Activated CD8-positive, alpha-beta T cell treated with anti-CD3 and anti-CD28 coated beads for 36 hours (primary cell): ENCODE measurements around the gene CERS4. TPM values are rescaled to one million over a fixed set of nuclear protein-coding genes. Genes with fewer than 3 reads are reported as not detected.
"Not testable (repeated sequence)": the region's sequence is repeated elsewhere in the genome, so short reads cannot be mapped to it uniquely, and the experiment has no call there.

Experiments used
- ATAC-seq: fragments of 200-7000 bp; cut with Tn5 transposase; one replicate; pipeline ENCODE4 v1.10.0; 2021; ENCODE audit warnings: mild to moderate bottlenecking, moderate library complexity
- CTCF ChIA-PET: fragments of 350-600 bp; sonication (Branson Sonifier 250); formaldehyde crosslinking; loops from one replicate; lab custom pipeline; 2021; ENCODE audit warnings: antibody characterized with exemption; lab: Charles Lee
- POLR2A ChIA-PET: fragments of 350-600 bp; sonication (Branson Sonifier 250); formaldehyde crosslinking; loops from one replicate; lab custom pipeline; 2021; ENCODE audit warnings: antibody characterized with exemption; lab: Charles Lee
- DNase-seq: peaks from one replicate; pipeline ENCODE4 v3.0.0-alpha.2; 2020
- H3K27ac Mint-ChIP-seq: one replicate; pipeline ENCODE4 v1.8.0; 2021; ENCODE audit warnings: mild to moderate bottlenecking, mixed read lengths
- H3K27me3 Mint-ChIP-seq: one replicate; pipeline ENCODE4 v1.8.0; 2021; ENCODE audit warnings: mixed read lengths
- H3K36me3 Mint-ChIP-seq: one replicate; pipeline ENCODE4 v1.8.0; 2021; ENCODE audit warnings: low read depth, mixed read lengths
- H3K4me1 Mint-ChIP-seq: one replicate; pipeline ENCODE4 v1.8.0; 2021; ENCODE audit warnings: low read depth, mixed read lengths
- H3K4me3 Mint-ChIP-seq: one replicate; pipeline ENCODE4 v1.8.0; 2021; ENCODE audit warnings: mild to moderate bottlenecking, moderate library complexity, mixed read lengths
- H3K9me3 Mint-ChIP-seq: one replicate; pipeline ENCODE4 v1.8.0; 2021; ENCODE audit warnings: mixed read lengths
- CTCF ChIP-seq: fragments of 200-600 bp; IDR thresholded peaks from one replicate; pipeline ENCODE4 v1.8.0; 2022; ENCODE audit warnings: antibody characterized with exemption, mild to moderate bottlenecking
- intact Hi-C: fragments of 100-400 bp; cut with micrococcal nuclease; formaldehyde crosslinking; loops from one replicate; pipeline ENCODE4 v1.10.0; 2022
- total RNA-seq, 2 experiments: library from RNA; stranded (reverse); gene quantifications; one replicate each; pipeline ENCODE4 v1.2.3, GENCODE V29; 2021

Gene CERS4
- total RNA-seq, 2 experiments from 2014 or later = 15.5 to 19.7 TPM

GRCh38 chr19:8243146-8243545, 34.0 kb downstream of the CERS4 start:
- peaks cover 16% of the 10 kb centered on the region for H3K9me3 Mint-ChIP-seq
- ChIA-PET CTCF (interaction anchor here (0.7 to 2.1 kb wide), 3 partner anchors 9 to 299 kb away, joined by 4 to 6 read pairs (median 5); no protein-coding TSS in a partner anchor), POLR2A (interaction anchor here (0.7 to 1.2 kb wide), 2 partner anchors 9 to 26 kb away, joined by 3 to 4 read pairs; no protein-coding TSS in a partner anchor)
- intact Hi-C loops = loop anchor here (10.0 kb wide), 1 partner anchor 298 kb away; the partner anchor contains the start of gene TIMM44
- H3K27ac Mint-ChIP-seq = no peak overlapping the region
- no peak overlapping the region for H3K4me3 Mint-ChIP-seq
- DNase-seq (no peak), ATAC-seq (no peak)
- peaks cover 30% of the 10 kb centered on the region for H3K36me3 Mint-ChIP-seq
- H3K4me1 Mint-ChIP-seq = peaks cover 19% of the 10 kb centered on the region
- TF ChIP-seq CTCF = no peak
- H3K27me3 Mint-ChIP-seq = no peaks in the 10 kb centered on the region

- H3K27ac Mint-ChIP-seq = no peak overlapping the region
- ChIA-PET CTCF (no interaction called here), POLR2A (no interaction called here)
- peaks cover 16% of the 10 kb centered on the region for H3K9me3 Mint-ChIP-seq
- no peak for DNase-seq
- no peak for TF ChIP-seq CTCF
- H3K4me3 Mint-ChIP-seq = no peak overlapping the region
- intact Hi-C loops = loop anchor here (10.0 kb wide), 1 partner anchor 300 kb away; the partner anchor contains the start of gene TIMM44
- H3K4me1 Mint-ChIP-seq = peaks cover 19% of the 10 kb centered on the region
- H3K27me3 Mint-ChIP-seq = no peaks in the 10 kb centered on the region
- ATAC-seq = no peak
- H3K36me3 Mint-ChIP-seq = peaks cover 32% of the 10 kb centered on the region
Measured at GRCh38 chr19:8244442-8244841, 35.3 kb downstream of the CERS4 start.

GRCh38 chr19:8245869-8246835, 37.0 kb downstream of the CERS4 start:
- Mint-ChIP-seq H3K9me3 (peaks cover 10% of the 10 kb centered on the region), H3K4me1 (peaks cover 6% of the 10 kb centered on the region), H3K36me3 (peaks cover 22% of the 10 kb centered on the region), H3K27me3 (no peaks in the 10 kb centered on the region), H3K27ac (no peak overlapping the region), H3K4me3 (no peak overlapping the region)
- TF ChIP-seq CTCF = no peak
- ChIA-PET CTCF (interaction anchor here (1.2 kb wide), 1 partner anchor 87 kb away, joined by 3 read pairs; no protein-coding TSS in a partner anchor), POLR2A (no interaction called here)
- ATAC-seq = no peak
- no peak for DNase-seq
- intact Hi-C loops = loop anchor here (10.0 kb wide), 1 partner anchor 301 kb away; the partner anchor contains the start of gene TIMM44

GRCh38 chr19:8247129-8247890, 38.1 kb downstream of the CERS4 start:
- H3K9me3 Mint-ChIP-seq, POLR2A ChIA-PET, ATAC-seq, H3K27me3 Mint-ChIP-seq, CTCF ChIA-PET, H3K4me1 Mint-ChIP-seq, H3K4me3 Mint-ChIP-seq, DNase-seq, H3K27ac Mint-ChIP-seq: not testable (repeated sequence)
- intact Hi-C loops = loop anchor here (10.0 kb wide), 1 partner anchor 303 kb away; the partner anchor contains the start of gene TIMM44
- peaks cover 20% of the 10 kb centered on the region for H3K36me3 Mint-ChIP-seq
